Measurements from ENCODE around the gene CEP112. TPM values are rescaled to one million over a fixed set of nuclear protein-coding genes. Genes with fewer than 3 reads are reported as not detected.
"Not testable (repeated sequence)": the region's sequence is repeated elsewhere in the genome, so short reads cannot be mapped to it uniquely, and the experiment has no call there.

Gene CEP112
- total and polyA plus RNA-seq, 2 of the 13 experiments (the other 11 are each of a cell fraction or from before 2014, with no cell fraction given): 1.2 to 3.4 TPM

GRCh38 chr17:65733314-65733713, 458.6 kb downstream of the CEP112 start (continued):
- no peak for TF ChIP-seq ZNF510 (CRISPR knock-in tag; IDR thresholded peaks at IDR 0.05; ENCODE audit: low read depth)
- no peak for TF ChIP-seq ZNF331 (CRISPR knock-in tag; IDR thresholded peaks at IDR 0.05)
- TF ChIP-seq THAP11 (CRISPR knock-in tag; IDR thresholded peaks at IDR 0.05): no peak
- no peak for TF ChIP-seq SSRP1 (CRISPR knock-in tag; IDR thresholded peaks at IDR 0.05)
- no peak for TF ChIP-seq E2F2 (CRISPR knock-in tag; IDR thresholded peaks at IDR 0.05; ENCODE audit: borderline replicate concordance)

GRCh38 chr17:65732667-65733066, 459.3 kb downstream of the CEP112 start:
- H2AFZ ChIP-seq (ENCODE audit: low read length); H3K36me3 ChIP-seq (replicated peaks in 1 of 2; ENCODE audit: control insufficient read depth in 1 of 2, insufficient read depth in 2 of 2, low read length in 2 of 2); H3K4me2 ChIP-seq (ENCODE audit: low read depth, low read length); H3K79me2 ChIP-seq (ENCODE audit: insufficient read depth, low read length); BruUV-seq (replicated peaks); H3K4me3 ChIP-seq (replicated peaks in 1 of 3; ENCODE audit: insufficient read depth in 1 of 3, low read depth in 2 of 3, low read length in 3 of 3); H3K27ac ChIP-seq (ENCODE audit: extremely low read length, insufficient read depth, low read length); POLR2A ChIA-PET; intact Hi-C loops (cut with micrococcal nuclease; ENCODE audit: unreplicated experiment); H3K9ac ChIP-seq (ENCODE audit: insufficient read depth, low read depth, low read length); H3K27me3 ChIP-seq (ENCODE audit: control insufficient read depth in 1 of 2, insufficient read depth in 2 of 2, low read length in 2 of 2); CTCF ChIA-PET (ENCODE audit: low intra/inter-chr PET ratio, low total read pairs); H3K4me1 ChIP-seq (ENCODE audit: insufficient read depth, low read length); H3K9me3 ChIP-seq (ENCODE audit: low read length); FAIRE-seq; H4K20me1 ChIP-seq (ENCODE audit: insufficient read depth, low read length); ATAC-seq; in situ Hi-C loops (cut with HindIII; ENCODE audit: extremely low pct_ligation_motif_present, low pct_unique_long_range_greater_than_20kb); DNase-seq (ENCODE audit: low spot score): not testable (repeated sequence)
- 80% methylated on average over 2 of the region's 2 CpGs for WGBS (ENCODE audit: low lambda C conversion rate)

- no peak overlapping the region for H3K4me2 ChIP-seq (ENCODE audit: low read depth, low read length)
- H3K27ac ChIP-seq (ENCODE audit: extremely low read length, insufficient read depth, low read length): no peak overlapping the region
- DNase-seq (ENCODE audit: low spot score): no peak
- no peaks in the 10 kb centered on the region for H3K36me3 ChIP-seq (replicated peaks in 1 of 2; ENCODE audit: control insufficient read depth in 1 of 2, insufficient read depth in 2 of 2, low read length in 2 of 2)
- in situ Hi-C loops (cut with HindIII; ENCODE audit: extremely low pct_ligation_motif_present, low pct_unique_long_range_greater_than_20kb) (no loop called here), intact Hi-C loops (cut with micrococcal nuclease; ENCODE audit: unreplicated experiment) (no loop called here)
- no peak for ATAC-seq
- no peak for FAIRE-seq
- no peaks in the 10 kb centered on the region for H3K9me3 ChIP-seq (ENCODE audit: low read length)
- WGBS (ENCODE audit: low lambda C conversion rate): 76% methylated on average over 3 of the region's 3 CpGs
- no peak overlapping the region for H3K4me3 ChIP-seq (replicated peaks in 1 of 3; ENCODE audit: insufficient read depth in 1 of 3, low read depth in 2 of 3, low read length in 3 of 3)
- ChIA-PET CTCF (ENCODE audit: low intra/inter-chr PET ratio, low total read pairs) (no interaction called here), POLR2A (no interaction called here)
- no peaks in the 10 kb centered on the region for H4K20me1 ChIP-seq (ENCODE audit: insufficient read depth, low read length)
- no peaks in the 10 kb centered on the region for H3K4me1 ChIP-seq (ENCODE audit: insufficient read depth, low read length)
- H3K9ac ChIP-seq (ENCODE audit: insufficient read depth, low read depth, low read length): no peak overlapping the region
- no peaks in the 10 kb centered on the region for H3K27me3 ChIP-seq (ENCODE audit: control insufficient read depth in 1 of 2, insufficient read depth in 2 of 2, low read length in 2 of 2)
- no peak overlapping the region for H2AFZ ChIP-seq (ENCODE audit: low read length)
- H3K79me2 ChIP-seq (ENCODE audit: insufficient read depth, low read length): no peaks in the 10 kb centered on the region
- TF ChIP-seq ZNF619 (CRISPR knock-in tag; IDR thresholded peaks at IDR 0.05) (no peak), ZGPAT (CRISPR knock-in tag; IDR thresholded peaks at IDR 0.05) (no peak), KLF9 (CRISPR knock-in tag; IDR thresholded peaks at IDR 0.05; ENCODE audit: low read depth) (no peak), ATF5 (CRISPR knock-in tag; IDR thresholded peaks at IDR 0.05; ENCODE audit: low read depth) (no peak)
- no TSS peak for BruUV-seq (replicated peaks)
These were observed 461.2 kb downstream of the CEP112 start for GRCh38 chr17:65730711-65731169.

All from HepG2 (cell line).